Fibroblast of skin of abdomen (primary cell): ENCODE results near the gene LAMA2.

Source experiments
- DNase-seq: peaks from one replicate; pipeline ENCODE4 v3.0.0-alpha.2; 2013

The LAMA2 gene

DNA sequence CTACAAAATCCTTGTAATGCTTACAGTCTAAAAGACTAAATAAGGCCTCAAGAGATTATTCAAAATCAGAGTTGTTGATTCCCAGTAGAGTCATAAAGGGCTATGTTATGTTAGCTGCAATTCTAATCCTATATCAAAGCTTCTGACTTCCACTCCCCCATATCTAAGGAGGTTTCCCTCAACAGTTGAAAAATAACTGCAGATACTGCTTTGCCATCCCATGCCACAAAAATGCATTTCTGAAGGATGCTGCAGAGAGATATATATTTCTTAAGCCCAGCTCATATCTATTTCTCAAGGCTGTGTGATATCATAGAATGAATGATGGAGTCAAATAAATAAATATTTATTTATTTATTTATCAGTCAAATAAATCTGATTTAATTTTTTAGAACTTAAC, 332.3 kb downstream of the LAMA2 start:
- DNase-seq, result no peak

DNA sequence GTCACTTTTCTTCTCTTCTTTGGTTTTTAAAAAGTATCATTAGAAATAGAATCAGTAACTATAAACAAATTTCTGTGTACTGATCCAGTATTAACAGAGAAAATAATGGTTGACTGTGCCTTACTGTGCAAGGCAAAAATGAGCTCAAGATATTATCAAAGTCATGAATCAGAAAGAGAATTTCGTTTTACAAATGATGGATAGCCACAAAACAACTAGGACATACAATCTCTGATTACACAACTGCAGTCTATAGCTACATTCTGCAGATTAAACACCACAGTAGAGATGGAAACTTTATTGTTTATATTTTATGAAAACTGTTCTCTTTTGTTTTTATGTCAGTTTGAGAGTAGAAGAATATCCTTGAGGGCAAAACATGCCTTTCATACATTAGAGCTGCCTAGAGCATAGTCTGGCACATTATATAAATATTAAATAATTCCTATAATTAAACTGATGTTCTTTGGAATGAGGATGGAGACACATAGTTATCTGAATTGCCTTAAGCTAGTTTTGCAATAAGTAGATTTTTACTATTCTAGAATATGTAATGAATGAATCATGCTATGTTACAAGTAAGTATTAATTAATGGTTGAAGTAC, 333.1 kb downstream of the LAMA2 start:
- no peak for DNase-seq

DNA sequence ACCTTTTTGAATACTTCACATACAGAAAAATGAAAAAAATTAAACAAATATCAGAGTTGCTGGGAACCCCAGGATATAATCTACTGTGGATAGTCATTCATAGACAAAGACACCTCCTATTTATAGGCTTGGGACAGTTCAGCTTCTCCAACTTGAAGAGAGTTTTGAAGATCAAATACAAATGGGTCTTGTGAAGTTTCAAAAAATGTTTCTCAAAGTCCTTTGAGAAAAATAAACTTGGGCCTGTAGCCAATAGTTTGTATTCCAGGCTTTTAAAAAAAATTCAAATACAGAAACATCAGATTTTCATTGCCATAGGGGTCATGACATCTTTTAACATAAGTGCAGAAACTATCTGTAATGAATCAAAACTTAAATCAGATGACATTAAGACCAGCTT, 334.8 kb downstream of the LAMA2 start:
- DNase-seq, result no peak

DNA sequence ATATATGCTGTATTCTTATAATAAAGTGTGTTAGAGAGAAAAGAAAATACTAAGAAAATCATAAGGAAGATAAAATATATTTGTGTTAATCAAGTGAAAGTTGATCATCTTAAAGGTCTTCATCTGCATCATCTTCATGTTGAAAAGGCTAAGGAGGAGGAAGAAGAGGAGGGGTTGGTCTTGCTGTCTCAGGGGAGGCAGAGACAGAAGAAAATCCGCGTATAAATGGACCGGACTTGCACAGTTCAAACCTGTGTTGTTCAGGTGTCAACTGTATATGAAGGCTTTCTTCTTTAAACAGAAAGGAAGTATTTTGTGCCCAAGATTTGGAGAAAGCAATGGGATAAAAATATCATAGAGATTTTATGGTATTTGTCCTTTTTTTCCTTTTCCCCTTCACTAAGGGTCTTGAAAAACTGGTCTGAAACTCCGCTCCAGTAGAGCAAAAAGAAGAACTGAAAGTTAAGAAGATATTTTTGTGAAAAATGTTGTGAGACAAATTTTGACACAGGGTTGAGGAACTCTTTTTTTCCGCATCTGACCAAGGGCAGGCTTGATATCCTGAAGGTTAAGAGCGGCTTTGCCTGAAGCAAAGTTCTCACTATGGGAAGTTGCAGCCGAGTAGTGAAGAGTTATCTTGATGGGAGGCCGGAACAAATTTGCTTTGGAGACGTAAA, 350.7 kb downstream of the LAMA2 start:
- no peak for DNase-seq

DNA sequence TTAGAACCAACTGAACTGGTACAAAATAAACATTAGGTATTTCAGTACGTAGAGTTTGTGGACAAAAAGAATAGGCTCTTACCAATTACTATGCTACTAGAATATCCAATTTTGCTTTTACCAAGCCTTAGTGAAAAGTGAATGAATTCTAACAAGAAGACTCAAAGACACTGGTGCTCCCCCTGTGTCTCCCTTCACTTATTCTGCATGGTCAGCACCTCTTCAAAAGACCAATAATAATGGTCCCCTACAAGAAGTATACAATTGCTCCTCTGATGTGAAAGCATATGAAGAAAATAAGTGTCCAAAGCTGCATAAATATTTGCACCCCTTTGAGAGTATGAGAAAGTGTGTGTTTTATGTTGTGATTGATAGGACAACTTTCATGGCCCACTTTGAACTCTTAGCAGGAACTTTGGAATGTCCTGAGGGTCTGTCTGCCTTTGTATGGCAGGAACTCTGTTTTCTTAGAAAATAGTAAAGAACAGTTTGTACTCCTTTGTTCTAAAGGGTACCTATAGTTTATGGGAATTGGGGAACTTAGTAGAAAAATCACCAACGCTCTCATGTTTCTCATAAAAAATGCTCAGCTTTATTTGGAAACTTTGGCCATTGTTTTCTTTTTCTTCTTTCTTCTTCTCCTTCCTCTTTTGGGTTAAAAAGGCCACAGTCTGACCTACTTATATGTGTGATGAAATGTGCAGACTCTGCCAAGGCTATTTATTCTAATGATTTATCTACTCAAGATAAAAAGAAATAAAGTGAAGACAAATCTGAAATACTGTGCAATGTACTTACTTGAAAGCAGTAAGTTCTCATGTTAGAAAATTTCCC, 352.4 kb downstream of the LAMA2 start:
- DNase-seq, result no peak

DNA sequence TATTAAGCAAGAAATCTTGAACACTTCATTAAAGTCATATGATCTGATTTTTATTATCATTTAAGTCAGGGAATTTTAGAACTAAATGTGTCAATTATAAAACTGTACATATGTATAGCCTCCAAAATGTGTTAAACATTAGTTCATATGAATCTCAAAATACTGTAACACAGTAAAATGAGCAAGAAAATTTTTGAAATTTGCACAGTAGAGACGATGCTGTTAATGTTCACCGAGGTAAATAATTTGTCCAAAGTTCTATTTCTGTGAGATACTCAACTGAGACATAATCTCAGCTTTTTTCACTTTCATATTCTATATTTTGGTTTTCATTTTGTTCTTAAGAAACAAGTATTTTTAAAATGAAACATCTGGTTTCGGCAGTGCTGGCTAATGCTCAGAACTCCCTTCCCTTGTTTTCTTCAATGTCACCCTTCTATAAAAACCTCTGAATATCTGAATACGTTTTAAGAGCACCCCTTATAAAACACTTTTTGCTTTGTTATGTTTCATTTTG, 353.1 kb downstream of the LAMA2 start:
- DNase-seq, result no peak

DNA sequence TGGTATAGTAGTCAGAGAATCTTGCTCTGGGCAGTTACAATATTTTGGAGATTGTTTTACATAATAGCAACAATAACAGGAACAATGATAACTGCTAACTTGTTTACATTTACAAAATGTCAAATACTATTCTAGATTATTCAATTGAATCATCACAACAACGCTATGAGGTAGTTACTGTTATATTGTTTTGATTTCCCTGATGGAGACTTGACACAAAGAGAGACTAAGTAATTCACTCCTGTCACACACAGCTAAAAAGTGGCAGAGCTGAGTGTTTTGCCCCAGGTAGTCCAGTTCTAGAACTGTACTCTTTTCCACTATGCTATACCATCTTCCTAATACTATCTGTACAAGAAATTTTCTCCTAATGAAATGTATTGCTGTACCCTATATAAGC, 356.1 kb downstream of the LAMA2 start:
- DNase-seq, result no peak

DNA sequence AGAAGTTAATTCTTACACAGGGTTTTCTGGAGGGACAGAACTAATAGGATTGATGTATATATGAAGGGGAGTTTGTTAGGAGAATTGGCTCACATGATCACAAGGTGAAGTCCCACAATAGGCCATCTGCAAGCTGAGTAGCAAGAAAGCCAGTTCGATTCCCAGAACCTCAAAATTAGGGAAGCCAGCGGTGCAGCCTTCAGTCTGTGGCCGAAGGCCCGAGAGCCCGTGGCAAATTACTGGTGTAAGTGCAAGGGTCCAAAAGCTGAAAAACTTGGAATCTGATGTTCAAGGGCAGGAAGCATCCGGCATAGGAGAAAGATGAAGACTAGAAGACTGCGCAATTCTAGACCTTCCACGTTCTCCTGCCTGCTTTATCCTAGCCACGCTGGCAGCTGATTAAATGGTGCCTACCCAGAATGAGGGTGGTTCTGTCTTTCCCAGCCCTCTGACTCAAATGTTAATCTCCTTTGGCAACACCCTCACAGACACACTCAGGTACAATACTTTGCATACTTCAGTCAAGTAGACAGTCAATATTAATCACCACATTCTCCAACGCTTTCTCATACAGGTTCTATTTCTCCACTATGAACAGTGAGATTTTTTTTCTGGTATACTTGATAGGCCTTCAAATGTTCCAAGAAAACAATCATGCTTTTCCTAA, 357.0 kb downstream of the LAMA2 start:
- no peak for DNase-seq

DNA sequence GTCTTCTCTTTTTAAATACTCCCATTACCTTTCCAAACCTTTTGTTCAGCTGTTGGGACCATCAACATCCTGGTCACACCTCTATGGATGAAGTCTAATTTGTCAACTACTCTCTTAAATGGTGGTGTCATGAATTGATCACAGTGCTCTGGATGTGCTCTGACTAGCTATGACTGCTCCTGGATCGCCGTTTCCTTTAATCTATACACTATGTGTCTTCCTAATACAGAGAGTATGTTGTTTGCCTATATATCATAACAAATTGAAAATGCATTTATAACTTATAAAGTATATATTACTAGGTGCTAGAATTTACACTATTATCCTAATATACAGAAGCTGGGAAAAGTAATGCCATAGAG, 357.5 kb downstream of the LAMA2 start:
- DNase-seq, result no peak

DNA sequence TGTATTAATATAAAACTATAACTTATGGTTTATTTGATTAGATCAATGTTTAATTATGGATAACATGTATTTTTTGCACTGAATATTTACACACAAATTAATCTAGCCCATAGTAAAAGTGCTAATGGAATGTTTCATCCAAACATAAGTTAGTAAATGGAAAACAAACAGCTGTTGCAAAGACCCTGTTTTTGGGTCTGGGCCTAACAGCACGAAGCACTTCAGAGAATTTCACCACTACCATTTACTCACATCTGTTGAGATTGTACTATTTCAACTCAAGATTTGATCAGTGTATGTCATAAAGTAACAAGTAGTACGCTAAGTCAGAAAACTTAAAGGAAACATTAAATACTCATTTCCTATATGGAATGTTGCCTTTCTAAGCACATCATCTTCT, 359.6 kb downstream of the LAMA2 start:
- DNase-seq, result no peak

DNA sequence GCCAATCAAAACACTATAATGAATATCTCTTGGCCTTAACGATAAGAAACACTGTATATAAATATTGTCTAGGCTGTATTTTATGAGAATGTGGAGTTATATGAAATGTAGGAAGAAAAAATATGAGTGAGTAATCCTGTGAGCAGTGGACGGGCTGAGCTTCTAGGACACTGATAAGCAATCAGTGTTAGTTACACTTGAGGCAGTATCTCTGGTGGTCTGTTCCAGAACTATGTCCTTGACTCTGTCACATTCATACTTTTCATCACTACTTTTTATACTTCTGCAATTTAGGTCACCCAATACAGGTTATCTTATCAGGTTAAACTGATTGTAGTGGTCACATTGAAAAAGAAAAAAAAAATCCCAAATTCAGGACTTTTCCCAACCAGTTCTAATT, 360.4 kb downstream of the LAMA2 start:
- DNase-seq, result no peak

DNA sequence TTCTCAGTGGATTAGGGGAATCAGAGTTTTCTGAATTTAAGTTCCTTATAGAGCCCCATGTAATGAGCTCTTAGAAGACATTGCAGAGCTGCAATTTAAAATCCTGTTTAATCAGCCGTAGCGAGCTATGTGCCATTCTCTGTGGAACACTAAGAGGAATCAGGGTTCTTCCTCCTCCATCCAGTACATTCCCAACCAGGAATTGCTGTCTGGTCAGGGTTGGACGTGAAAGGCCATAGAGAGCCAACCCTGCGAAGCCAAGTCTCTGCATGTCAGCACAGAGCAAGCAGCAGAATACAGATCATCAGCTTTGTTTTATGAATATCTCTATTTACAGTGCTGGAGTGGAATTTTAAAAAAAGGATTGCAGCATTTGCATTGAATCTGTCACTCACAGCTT, 366.0 kb downstream of the LAMA2 start:
- DNase-seq, result no peak

DNA sequence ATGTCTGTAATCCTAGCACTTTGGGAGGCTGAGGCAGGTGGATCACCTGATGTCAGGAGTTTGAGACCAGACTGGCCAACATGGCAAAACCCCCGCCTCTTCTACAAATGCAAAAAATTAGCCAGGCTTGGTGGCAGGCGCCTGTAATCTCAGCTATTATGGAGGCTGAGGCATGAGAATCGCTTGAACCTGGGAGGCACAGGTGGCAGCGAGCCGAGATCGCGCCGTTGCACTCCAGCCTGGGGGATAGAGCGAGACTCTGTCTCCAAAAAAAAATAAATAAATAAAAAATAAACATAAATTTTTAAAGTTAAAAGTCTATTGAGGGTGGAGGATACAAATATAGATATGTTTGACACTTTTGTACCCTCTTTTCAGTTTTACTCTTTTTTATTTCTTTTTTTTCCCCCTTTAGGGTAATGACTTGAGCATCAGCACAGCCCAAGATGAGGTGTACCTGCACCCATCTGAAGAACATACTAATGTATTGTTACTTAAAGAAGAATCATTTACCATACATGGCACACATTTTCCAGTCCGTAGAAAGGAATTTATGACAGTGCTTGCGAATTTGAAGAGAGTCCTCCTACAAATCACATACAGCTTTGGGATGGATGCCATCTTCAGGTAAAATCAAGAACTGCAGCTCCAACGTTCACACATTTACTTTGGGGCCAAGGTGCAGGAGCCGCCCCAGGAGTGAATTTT, 368.9 kb downstream of the LAMA2 start:
- peak; percentile 70 for DNase-seq

DNA sequence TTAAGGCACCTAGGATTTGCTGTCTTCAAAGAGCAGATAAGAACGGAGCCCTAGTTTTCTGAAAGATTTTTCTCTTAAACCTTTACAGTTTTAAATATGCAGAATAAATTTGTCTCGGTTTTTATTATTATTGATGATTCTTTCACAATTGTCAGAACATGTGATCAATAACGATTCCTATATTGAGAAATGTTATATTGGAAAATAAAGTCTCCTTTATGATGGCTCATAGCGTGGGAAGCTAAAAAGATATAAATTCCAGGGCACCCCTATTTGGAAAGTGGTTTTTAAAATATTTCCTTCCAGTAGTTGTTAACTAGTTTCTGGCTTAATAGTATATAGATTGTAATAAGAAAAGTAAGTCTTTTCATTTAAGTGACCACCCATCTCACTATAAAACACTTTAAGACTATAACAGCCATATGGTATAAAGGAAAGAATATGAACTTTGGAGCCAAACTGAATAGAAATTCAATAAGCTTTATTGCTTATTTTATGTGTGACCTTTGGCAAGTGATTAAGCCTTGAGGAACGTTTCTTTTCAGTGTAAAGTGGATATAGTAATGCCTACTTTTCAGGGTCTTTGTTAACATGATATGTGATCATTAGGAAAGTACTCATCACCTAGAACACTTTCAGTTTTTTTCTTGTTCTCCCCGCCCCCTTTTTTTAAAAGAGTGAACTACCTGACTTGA, 369.6 kb downstream of the LAMA2 start:
- DNase-seq, result no peak

DNA sequence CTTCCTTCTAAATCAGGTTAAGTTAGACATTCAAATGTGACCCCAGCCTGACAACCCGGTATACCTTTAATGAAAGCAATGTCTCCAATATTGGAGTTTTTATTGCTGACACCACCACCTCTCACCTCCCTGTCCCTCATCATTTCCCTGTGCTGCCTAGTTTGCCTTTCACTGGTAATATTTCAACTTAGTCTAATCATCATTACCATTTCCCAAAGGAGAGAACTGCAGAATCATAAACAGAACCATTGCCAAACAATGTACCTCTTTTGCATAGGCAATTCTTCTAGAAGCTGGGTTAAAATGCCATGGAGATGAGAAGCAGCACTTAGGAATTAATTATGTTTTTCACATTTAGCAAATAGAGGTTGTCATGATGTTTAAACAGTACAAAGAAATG, 370.3 kb downstream of the LAMA2 start:
- no peak for DNase-seq

DNA sequence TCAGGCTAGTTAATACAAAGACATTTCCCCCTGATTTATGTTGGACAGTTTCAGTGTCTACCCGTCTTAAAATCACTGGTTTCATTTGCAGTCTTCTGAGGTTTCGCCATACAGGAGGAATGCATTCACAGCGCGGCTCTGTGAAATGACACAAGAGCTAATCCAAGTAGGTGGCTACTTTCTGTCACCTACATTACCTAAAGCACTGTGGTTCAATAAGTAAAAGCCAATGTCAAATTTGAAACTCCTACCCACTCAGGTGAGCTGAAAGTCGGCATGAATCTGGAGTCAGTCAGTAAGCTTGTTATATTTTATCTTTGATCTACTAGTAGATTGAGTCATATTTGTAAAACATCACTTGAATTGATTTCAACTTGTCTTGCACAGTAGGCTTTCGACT, 370.8 kb downstream of the LAMA2 start:
- no peak for DNase-seq

DNA sequence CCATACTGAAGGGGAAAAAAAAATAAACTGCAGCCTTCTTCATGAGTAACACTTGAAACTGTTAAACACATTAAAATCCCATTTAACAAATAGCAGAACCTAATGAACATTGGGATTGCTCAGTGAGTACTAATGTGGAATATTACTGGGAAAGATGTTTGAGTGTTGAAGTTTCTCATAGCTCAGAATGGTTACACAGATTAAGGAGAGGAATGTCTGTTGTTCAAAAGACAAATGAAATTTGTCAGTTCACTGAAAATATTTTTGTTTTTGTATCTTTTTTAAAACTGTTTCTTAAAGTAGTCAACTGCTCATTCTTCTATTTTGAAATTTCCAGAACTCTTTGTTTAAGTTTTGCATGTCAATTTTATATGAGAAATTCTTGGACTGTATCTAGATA, 374.3 kb downstream of the LAMA2 start:
- no peak for DNase-seq

DNA sequence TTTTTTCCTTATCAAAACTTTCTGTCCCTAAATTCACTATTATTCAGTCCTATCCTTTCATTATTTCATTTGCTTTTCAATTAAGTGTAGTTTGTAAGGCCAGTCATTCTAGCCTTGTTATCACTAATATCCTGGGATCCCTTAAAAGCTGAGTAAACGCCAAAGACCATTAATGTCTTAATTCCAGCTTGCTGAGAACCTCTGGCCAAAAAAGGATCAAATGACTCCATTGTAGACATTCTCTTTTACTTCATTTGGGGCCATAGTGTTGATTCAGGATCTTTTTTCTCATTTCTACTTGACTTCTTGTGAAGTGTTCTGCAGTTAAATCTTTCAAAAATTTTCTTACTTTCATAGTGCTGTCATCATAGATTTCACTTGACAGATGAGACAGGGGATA, 379.7 kb downstream of the LAMA2 start:
- DNase-seq, result no peak

DNA sequence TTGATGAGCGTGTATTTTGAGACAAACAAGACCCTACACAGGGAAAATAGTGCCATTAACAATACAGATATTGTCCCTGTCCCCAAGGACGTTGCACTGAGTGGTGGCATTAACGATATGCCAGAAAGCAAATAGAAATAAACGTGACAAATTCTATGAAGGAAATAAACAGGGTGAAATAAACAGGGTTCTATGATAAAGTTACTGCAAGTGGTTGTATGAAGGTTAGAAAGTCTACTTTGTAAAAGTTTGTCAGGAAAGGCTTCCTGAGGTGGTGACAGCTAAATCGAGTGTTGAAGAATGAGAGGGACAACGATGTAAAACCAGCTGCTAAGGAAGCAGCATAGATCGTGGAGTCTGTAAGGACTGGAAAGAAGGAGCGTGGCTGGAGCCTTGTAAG, 380.2 kb downstream of the LAMA2 start:
- no peak for DNase-seq

DNA sequence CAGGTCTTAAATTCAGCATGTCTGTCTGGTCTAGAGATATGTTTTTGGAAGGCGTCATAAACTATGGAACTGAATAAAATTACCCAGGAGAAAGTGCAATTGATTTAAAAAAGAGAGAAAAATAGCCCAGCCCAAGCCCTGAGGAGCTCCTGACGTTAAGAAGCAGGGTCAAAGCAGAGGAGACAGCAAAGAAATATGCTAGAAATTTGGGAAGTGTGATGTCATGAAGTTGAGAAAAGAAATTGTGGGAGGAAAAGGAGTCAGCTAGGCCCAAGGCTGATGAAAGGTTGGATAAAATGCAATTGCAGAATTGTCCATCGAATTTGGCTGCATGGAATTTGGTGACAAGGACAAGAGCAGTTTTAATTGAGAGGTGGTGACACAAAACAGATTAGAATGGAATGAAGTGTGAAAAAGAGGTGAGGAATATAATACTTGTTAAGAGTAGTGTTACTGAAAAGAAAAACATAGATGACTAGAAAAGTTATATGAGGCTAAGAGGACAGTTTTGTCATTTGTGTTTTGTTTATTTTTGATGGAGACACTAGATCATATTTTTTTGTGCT, 381.6 kb downstream of the LAMA2 start:
- peak; percentile 31 for DNase-seq

DNA sequence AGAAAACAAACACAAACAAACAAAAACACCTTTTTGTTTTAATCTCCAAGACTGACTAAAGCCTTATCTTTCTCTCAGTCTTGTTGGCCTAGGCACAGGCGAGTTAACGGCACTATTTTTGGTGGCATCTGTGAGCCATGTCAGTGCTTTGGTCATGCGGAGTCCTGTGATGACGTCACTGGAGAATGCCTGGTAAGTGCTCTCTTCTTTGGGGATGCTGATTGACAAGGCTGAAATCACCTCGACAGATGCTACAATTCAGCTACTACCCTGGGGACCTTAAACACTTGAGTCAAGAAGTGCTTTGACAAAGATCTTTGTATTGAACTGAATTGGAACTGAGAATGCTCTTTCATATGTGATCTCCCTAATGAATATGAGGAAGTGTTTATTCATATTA, 384.1 kb downstream of the LAMA2 start:
- DNase-seq, result no peak

DNA sequence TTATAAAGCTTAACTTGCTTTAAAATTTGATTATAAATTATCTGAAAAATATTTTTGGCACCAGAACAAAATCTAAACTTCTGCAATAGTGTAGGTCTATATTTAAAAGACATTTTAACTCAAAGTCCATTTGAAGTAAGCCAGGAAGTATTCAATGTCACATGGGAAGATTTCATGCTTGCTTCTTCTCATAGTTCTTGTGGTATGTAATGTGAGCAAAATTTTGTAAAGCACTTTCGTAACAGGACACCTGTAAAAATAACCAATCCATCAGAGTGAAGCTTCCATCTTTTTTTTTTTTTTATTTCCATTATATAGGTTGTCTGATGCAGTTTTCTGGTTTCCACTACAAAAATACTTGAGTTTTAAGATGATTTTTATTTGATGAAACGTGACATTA, 386.1 kb downstream of the LAMA2 start:
- DNase-seq, result no peak
